Naive thymus-derived CD4-positive, alpha-beta T cell (primary cell): ENCODE measurements around the gene KRT222. TPM values are rescaled to one million over a fixed set of nuclear protein-coding genes. Genes with fewer than 3 reads are reported as not detected.
A peak's percentile ranks its signal among the peaks of the same experiment; 100 is the strongest.

Experiments
- ATAC-seq: fragments of 150-1000 bp; cut with Tn5 transposase; 2 replicates; pipeline ENCODE4 v1.10.0; 2021; ENCODE audit warnings: mild to moderate bottlenecking, moderate library complexity
- CTCF ChIA-PET: fragments of 350-600 bp; sonication (Branson Sonifier 250); formaldehyde crosslinking; loops from one replicate; lab custom pipeline; 2021; ENCODE audit warnings: antibody characterized with exemption; lab: Charles Lee
- POLR2A ChIA-PET: fragments of 350-600 bp; sonication (Branson Sonifier 250); formaldehyde crosslinking; loops from one replicate; lab custom pipeline; 2021; ENCODE audit warnings: antibody characterized with exemption, inconsistent platforms; lab: Charles Lee
- DNase-seq, 9 donors: peaks; one replicate each; pipeline versions ENCODE4 v3.0.0 to v3.0.0-alpha.2; 2020 to 2022; ENCODE audit warnings: mixed read lengths in 1 of 9
- H3K27ac ChIP-seq: one replicate; pipeline ENCODE4 v1.7.0; 2013; ENCODE audit warnings: mild to moderate bottlenecking, low read depth, low read length, moderate library complexity
- H3K27me3 ChIP-seq, 2 donors: one replicate each; pipeline ENCODE4 v1.7.0; 2013; ENCODE audit warnings: low read length in 2 of 2, mild to moderate bottlenecking in 2 of 2, moderate library complexity in 2 of 2; ENCODE audit not compliant: control insufficient read depth in 2 of 2, insufficient read depth in 2 of 2
- H3K36me3 ChIP-seq, 3 experiments: 1 replicate in 2 of 3; 2 replicates in 1 of 3; pipeline ENCODE4 v1.7.0; 2013; ENCODE audit warnings: low read length in 3 of 3, mild to moderate bottlenecking in 3 of 3, moderate library complexity in 1 of 3; ENCODE audit not compliant: insufficient read depth in 3 of 3, control insufficient read depth in 2 of 3
- H3K4me1 ChIP-seq, 2 donors: one replicate each; pipeline ENCODE4 v1.7.0; 2013; ENCODE audit warnings: low read length in 2 of 2, mild to moderate bottlenecking in 2 of 2, moderate library complexity in 1 of 2; ENCODE audit not compliant: control insufficient read depth in 2 of 2, insufficient read depth in 2 of 2
- H3K4me3 ChIP-seq: 2 replicates; pipeline ENCODE4 v1.7.0; 2013; ENCODE audit warnings: mild to moderate bottlenecking, low read length
- H3K9me3 ChIP-seq, 3 experiments: 1 replicate in 2 of 3; 2 replicates in 1 of 3; pipeline ENCODE4 v1.7.0; 2013; ENCODE audit warnings: low read length in 3 of 3; ENCODE audit not compliant: control insufficient read depth in 2 of 3
- H3K27ac Mint-ChIP-seq, 9 donors: one replicate each; pipeline ENCODE4 v1.8.0; 2020 to 2022; ENCODE audit warnings: mixed read lengths in 9 of 9, mild to moderate bottlenecking in 8 of 9, moderate library complexity in 5 of 9, inconsistent platforms in 2 of 9
- H3K27me3 Mint-ChIP-seq, 5 donors: one replicate each; pipeline ENCODE4 v1.8.0; 2021 to 2022; ENCODE audit warnings: mixed read lengths in 5 of 5, mild to moderate bottlenecking in 1 of 5
- H3K36me3 Mint-ChIP-seq, 5 donors: one replicate each; pipeline ENCODE4 v1.8.0; 2020 to 2022; ENCODE audit warnings: mixed read lengths in 5 of 5, mild to moderate bottlenecking in 3 of 5, inconsistent platforms in 1 of 5
- H3K4me1 Mint-ChIP-seq, 7 donors: one replicate each; pipeline ENCODE4 v1.8.0; 2020 to 2022; ENCODE audit warnings: mixed read lengths in 7 of 7, mild to moderate bottlenecking in 3 of 7, inconsistent platforms in 1 of 7
- H3K4me3 Mint-ChIP-seq, 10 donors: one replicate each; pipeline ENCODE4 v1.8.0; 2020 to 2022; ENCODE audit warnings: mild to moderate bottlenecking in 10 of 10, mixed read lengths in 10 of 10, moderate library complexity in 6 of 10, inconsistent platforms in 2 of 10
- H3K9me3 Mint-ChIP-seq, 11 donors: one replicate each; pipeline ENCODE4 v1.8.0; 2020 to 2022; ENCODE audit warnings: mixed read lengths in 11 of 11, mild to moderate bottlenecking in 4 of 11, inconsistent platforms in 1 of 11, moderate library complexity in 1 of 11
- intact Hi-C, 2 donors: fragments of 100-400 bp; cut with micrococcal nuclease; formaldehyde crosslinking; loops; one replicate each; pipeline ENCODE4 v1.15.1; 2023
- polyA plus RNA-seq, 2 donors: library from polyadenylated mRNA; unstranded; fragments of 300-500 nt; fragmentation: Illumina TruSeq; gene quantifications; one replicate each; pipeline ENCODE4 v1.2.3, GENCODE V29; 2021
- total RNA-seq, 6 experiments: library from RNA in 5 of 6; stranded (reverse) in 5 of 6; gene quantifications; 1 replicate in 5 of 6; 2 replicates in 1 of 6; pipeline ENCODE4 v1.2.3 and lab custom pipeline; 2021 to 2026

KRT222 gene
- total and polyA plus RNA-seq, 7 experiments from 2014 or later, result not detected

DNA sequence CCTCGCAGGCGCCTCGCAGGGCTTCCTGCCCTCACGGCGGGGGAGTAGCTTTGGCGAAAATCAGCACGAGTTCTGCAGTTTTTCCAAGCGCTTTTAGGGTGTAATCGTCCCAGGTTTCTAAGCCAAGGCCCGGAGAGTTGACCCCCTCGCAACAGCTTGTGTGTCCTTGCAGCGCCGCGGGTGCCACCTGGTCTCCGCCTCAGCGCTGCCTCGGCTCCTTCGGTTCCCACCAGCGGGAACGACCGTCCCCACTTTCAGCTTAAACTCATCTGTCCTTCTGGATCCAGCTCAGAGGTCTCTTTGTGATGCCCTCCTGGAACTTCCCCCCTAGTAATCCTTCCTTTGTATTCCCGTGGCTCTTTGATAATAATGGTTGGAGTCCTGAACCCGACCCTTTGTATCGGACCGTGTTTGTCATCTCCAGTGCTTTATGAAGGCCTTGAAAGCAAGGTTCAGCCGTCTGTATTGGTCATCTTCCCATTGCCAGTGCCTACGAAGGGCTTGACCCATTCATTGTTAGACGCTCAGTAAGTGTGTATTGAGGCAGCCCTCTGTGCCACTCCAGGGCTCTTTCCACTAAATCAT is 16.5 kb downstream of the KRT222 start:
- peak overlapping the region; percentile 89 for H3K4me3 ChIP-seq

DNA sequence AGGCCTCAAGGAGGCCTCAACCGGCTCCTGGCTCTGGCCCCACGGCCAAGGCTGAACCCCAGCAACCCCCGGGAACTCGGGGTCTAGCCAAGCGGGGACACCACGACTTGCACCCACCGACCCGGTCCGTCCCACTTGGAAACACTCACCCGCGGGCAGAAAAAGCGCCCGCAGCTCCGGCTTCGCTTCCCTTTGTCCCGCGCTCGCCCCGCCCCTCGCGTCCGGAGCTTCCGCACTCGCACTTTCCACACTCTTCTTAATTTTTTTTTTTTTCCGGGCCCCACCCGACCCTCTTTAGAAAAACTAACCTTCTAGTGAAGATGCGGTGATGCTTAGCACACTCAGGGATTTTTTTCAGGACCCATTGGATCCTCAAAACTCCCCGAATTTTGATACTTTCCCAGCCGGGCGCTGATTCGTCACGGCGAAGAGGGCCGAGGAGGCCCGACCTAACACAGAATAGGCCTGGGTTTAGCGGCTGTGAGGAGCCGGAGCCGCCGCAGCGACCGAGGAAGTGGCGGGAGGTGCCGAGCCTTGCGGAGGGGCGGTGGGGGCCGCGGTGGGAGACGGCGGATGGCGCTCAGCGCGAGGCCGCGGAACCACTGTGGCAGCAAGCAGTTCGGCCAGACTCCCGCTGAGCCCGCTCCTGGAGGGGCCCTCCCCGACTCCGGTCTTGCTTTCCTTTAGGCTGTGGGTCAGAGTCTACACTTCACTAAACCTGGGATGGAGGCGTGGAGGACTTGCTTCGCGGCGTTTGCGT is 17.2 kb downstream of the KRT222 start, which contains the start of gene SMARCE1:
SMARCE1 (minus strand) TSS at position 195 of the 760 bp plus-strand sequence. CDS start 2,016 bp downstream, outside the sequence.
- H3K36me3 ChIP-seq, result peaks cover 3 to 21% (median 4%) of the 10 kb centered on the region in 3 experiments
- intact Hi-C loops, result loop anchor here (1.0 to 10.0 kb wide), 7 partner anchors 15 to 1219 kb away; partner anchors contain the start of genes EIF1 (in 1 of the 2) and KLHL11 (in 1 of the 2)
- DNase-seq (peak; percentile 63 to 81 (median 76)), ATAC-seq (peak; percentile 87)
- Mint-ChIP-seq H3K36me3 (peaks cover 4 to 18% (median 11%) of the 10 kb centered on the region in 5 donors), H3K27ac (peak within 1 kb of the TSS; percentile 86 to 100 (median 98)), H3K27me3 (no peaks in the 10 kb centered on the region), H3K4me3 (peak within 1 kb of the TSS; percentile 86 to 99 (median 90)), H3K4me1 (peaks cover 27 to 64% (median 46%) of the 10 kb centered on the region in 7 donors), H3K9me3 (peaks cover 0 to 2% (median 0%) of the 10 kb centered on the region in 11 donors)
- H3K27me3 ChIP-seq, result no peaks in the 10 kb centered on the region
- POLR2A ChIA-PET, result interaction anchor here (0.6 to 3.8 kb wide), 22 partner anchors 12 to 1614 kb away, joined by 3 to 29 read pairs (median 4); partner anchors contain the start of genes CCR7 and EIF1
- H3K27ac ChIP-seq, result peak within 1 kb of the TSS; percentile 95
- CTCF ChIA-PET, result interaction anchor here (0.9 to 1.3 kb wide), 2 partner anchors 12 to 15 kb away, joined by 3 read pairs; no protein-coding TSS in a partner anchor
- H3K4me3 ChIP-seq, result peak within 1 kb of the TSS; percentile 89
- H3K4me1 ChIP-seq, result peaks cover 11 to 33% of the 10 kb centered on the region in 2 donors
- no peaks in the 10 kb centered on the region for H3K9me3 ChIP-seq

More for the DNA sequence above, 16.5 kb downstream of the KRT222 start:
- ChIA-PET CTCF (interaction anchor here (0.9 to 1.3 kb wide), 2 partner anchors 13 to 14 kb away, joined by 3 read pairs; no protein-coding TSS in a partner anchor), POLR2A (interaction anchor here (0.5 to 3.8 kb wide), 8 partner anchors 11 to 233 kb away, joined by 3 to 29 read pairs (median 6); partner anchors contain the start of gene CCR7)
- Histone ChIP-seq H3K27ac (peak overlapping the region; percentile 95), H3K36me3 (peaks cover 0 to 15% (median 3%) of the 10 kb centered on the region in 3 experiments), H3K4me1 (peaks cover 11 to 30% of the 10 kb centered on the region in 2 donors), H3K27me3 (no peaks in the 10 kb centered on the region), H3K9me3 (no peaks in the 10 kb centered on the region)
- Mint-ChIP-seq H3K27ac (peak overlapping the region; percentile 86 to 100 (median 98)), H3K9me3 (peaks cover 0 to 2% (median 0%) of the 10 kb centered on the region in 11 donors), H3K4me1 (peaks cover 24 to 57% (median 40%) of the 10 kb centered on the region in 7 donors), H3K4me3 (peak overlapping the region; percentile 86 to 99 (median 90)), H3K36me3 (peaks cover 3 to 15% (median 9%) of the 10 kb centered on the region in 5 donors), H3K27me3 (no peaks in the 10 kb centered on the region)
- intact Hi-C loops, result loop anchor here (1.0 to 10.0 kb wide), 7 partner anchors 16 to 1219 kb away; partner anchors contain the start of genes EIF1 (in 1 of the 2) and KLHL11 (in 1 of the 2)
- peak in 1 of 9 donors; percentile 3 for DNase-seq
- ATAC-seq, result no peak

DNA sequence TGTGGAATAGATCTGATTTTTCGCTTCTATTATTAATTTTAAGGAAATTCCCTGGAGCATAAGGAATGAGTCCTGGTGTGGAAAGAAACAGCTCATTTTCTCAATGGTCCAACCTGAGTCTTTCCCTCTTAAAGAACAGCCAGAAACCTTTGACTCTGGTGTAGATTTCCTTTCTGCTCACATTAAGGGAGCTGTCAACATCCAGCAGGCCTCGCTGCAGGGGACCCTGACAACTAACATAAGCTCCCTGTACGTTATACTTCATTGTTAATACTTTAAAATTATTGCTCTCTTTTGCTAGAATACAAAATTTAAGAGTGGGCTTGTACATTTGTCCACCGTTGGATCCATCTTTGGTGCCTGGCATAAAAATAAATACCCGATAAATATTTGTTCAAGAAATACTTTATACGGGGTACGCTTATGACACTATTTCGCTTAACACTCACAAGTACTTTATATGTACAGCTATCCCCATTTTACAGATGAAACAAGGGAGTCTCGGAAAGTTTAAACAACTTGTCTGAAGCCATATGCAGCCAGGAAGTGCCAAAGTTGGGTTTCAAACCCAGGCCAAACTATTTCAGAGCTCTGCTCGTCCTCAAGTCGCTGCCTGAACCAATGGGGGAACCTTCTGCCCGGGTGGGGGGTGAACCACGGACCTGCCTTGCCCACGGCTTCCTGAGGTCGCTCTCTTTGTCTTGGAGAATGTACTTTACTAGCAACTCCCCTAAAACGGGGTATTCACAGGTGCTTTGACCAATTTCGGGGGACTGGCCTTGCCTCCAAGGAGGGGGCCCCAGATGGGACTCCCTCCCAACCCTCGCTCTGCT is 18.0 kb downstream of the KRT222 start:
- Histone ChIP-seq H3K36me3 (peaks cover 9 to 26% (median 11%) of the 10 kb centered on the region in 3 experiments), H3K4me1 (peaks cover 11 to 33% of the 10 kb centered on the region in 2 donors), H3K27ac (peak overlapping the region; percentile 95), H3K27me3 (no peaks in the 10 kb centered on the region), H3K4me3 (peak overlapping the region; percentile 89), H3K9me3 (no peaks in the 10 kb centered on the region)
- peak in 1 of 9 donors; percentile 48 for DNase-seq
- POLR2A ChIA-PET, result interaction anchor here (0.6 to 3.8 kb wide), 25 partner anchors 8 to 1613 kb away, joined by 3 to 29 read pairs (median 4); partner anchors contain the start of genes CCR7, EIF1 and KRT222
- H3K9me3 Mint-ChIP-seq, result peaks cover 0 to 2% (median 0%) of the 10 kb centered on the region in 11 donors
- CTCF ChIA-PET, result interaction anchor here (0.8 to 1.1 kb wide), 3 partner anchors 44 to 1016 kb away, joined by 3 to 4 read pairs (median 4); no protein-coding TSS in a partner anchor
- intact Hi-C loops, result loop anchor here (5.0 to 10.0 kb wide), 3 partner anchors 168 to 1220 kb away; partner anchors contain the start of gene KLHL11 (in 1 of the 2)
- H3K4me1 Mint-ChIP-seq, result peaks cover 33 to 71% (median 53%) of the 10 kb centered on the region in 7 donors
- H3K27me3 Mint-ChIP-seq, result no peaks in the 10 kb centered on the region
- H3K4me3 Mint-ChIP-seq, result peak overlapping the region; percentile 86 to 99 (median 90)
- H3K27ac Mint-ChIP-seq, result peak overlapping the region; percentile 86 to 100 (median 98)
- peaks cover 9 to 25% (median 17%) of the 10 kb centered on the region in 5 donors for H3K36me3 Mint-ChIP-seq
- peak; percentile 65 for ATAC-seq

DNA sequence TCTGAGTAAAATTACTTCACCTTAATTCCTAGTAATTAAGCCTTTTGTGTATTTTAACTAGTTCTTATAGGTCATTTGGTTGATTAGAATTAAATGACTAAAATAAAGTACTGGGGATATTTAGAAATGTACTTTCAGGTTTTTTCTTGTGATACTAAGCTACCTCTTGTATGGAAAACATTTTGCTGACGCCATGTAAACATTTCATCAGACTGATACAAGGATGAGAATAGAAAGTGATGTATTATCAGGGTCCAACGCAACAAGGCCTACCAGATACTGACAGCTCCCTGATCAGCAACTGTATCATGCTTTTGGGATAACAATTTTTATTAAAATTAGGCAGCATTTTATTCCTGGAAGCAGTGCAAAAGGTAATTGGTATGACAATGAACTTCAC is 19.0 kb downstream of the KRT222 start:
- Histone ChIP-seq H3K36me3 (peaks cover 15 to 36% (median 21%) of the 10 kb centered on the region in 3 experiments), H3K27ac (peak overlapping the region; percentile 9), H3K27me3 (no peaks in the 10 kb centered on the region), H3K4me3 (no peak overlapping the region), H3K9me3 (no peaks in the 10 kb centered on the region), H3K4me1 (peaks cover 11 to 33% of the 10 kb centered on the region in 2 donors)
- H3K27me3 Mint-ChIP-seq, result no peaks in the 10 kb centered on the region
- intact Hi-C loops, result loop anchor here (5.0 to 10.0 kb wide), 3 partner anchors 169 to 1221 kb away; partner anchors contain the start of gene KLHL11 (in 1 of the 2)
- DNase-seq, result no peak
- H3K36me3 Mint-ChIP-seq, result peaks cover 9 to 29% (median 19%) of the 10 kb centered on the region in 5 donors
- no peak for ATAC-seq
- POLR2A ChIA-PET, result interaction anchor here (0.7 to 3.8 kb wide), 10 partner anchors 9 to 174 kb away, joined by 3 to 29 read pairs (median 4); partner anchors contain the start of gene CCR7
- CTCF ChIA-PET, result interaction anchor here (1.1 kb wide), 1 partner anchor 43 kb away, joined by 4 read pairs; no protein-coding TSS in a partner anchor
- peaks cover 0 to 2% (median 0%) of the 10 kb centered on the region in 11 donors for H3K9me3 Mint-ChIP-seq
- H3K4me1 Mint-ChIP-seq, result peaks cover 37 to 80% (median 58%) of the 10 kb centered on the region in 7 donors
- peak overlapping the region in 1 of 9 donors; percentile 25 for H3K27ac Mint-ChIP-seq
- peak overlapping the region in 7 of 10 donors; percentile 5 to 89 (median 42) for H3K4me3 Mint-ChIP-seq

DNA sequence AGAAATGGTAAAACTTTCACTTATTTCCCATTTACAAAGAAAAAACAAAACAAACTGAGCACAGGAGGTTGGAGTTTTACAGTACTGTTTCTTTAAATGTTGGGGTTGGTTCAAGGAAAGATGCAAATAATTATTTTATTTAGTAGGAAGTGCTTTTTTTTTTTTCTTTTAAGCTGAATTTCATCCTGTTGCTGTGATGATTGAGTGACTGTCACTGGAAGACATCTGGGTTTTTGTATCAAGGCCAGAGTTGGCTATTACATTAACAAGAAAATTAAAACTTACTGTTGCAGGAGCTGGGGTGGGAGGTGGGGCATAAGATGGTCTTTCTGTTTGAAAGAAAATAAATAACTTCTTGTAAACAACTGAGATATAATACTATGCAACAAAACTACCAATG is 19.7 kb downstream of the KRT222 start:
- no peak overlapping the region for H3K4me3 ChIP-seq
- DNase-seq, result no peak
- no peaks in the 10 kb centered on the region for H3K27me3 ChIP-seq
- Mint-ChIP-seq H3K9me3 (peaks cover 0 to 2% (median 0%) of the 10 kb centered on the region in 11 donors), H3K4me1 (peaks cover 42 to 87% (median 65%) of the 10 kb centered on the region in 7 donors), H3K27me3 (no peaks in the 10 kb centered on the region), H3K4me3 (peak overlapping the region in 9 of 10 donors; percentile 5 to 70 (median 53)), H3K27ac (peak overlapping the region in 6 of 9 donors; percentile 9 to 74 (median 37)), H3K36me3 (peaks cover 9 to 35% (median 19%) of the 10 kb centered on the region in 5 donors)
- H3K36me3 ChIP-seq, result peaks cover 20 to 42% (median 23%) of the 10 kb centered on the region in 3 experiments
- H3K27ac ChIP-seq, result no peak overlapping the region
- no peaks in the 10 kb centered on the region for H3K9me3 ChIP-seq
- intact Hi-C loops, result loop anchor here (5.0 to 10.0 kb wide), 3 partner anchors 170 to 1222 kb away; partner anchors contain the start of gene KLHL11 (in 1 of the 2)
- ATAC-seq, result no peak
- CTCF ChIA-PET, result interaction anchor here (1.5 kb wide), 1 partner anchor 25 kb away, joined by 6 read pairs; no protein-coding TSS in a partner anchor
- H3K4me1 ChIP-seq, result peaks cover 11 to 33% of the 10 kb centered on the region in 2 donors
- POLR2A ChIA-PET, result interaction anchor here (1.3 to 2.4 kb wide), 3 partner anchors 49 to 174 kb away, joined by 3 to 6 read pairs (median 4); no protein-coding TSS in a partner anchor
